CD14-positive monocyte (primary cell): ENCODE results near the gene APLF. TPM values are rescaled to one million over a fixed set of nuclear protein-coding genes. Genes with fewer than 3 reads are reported as not detected.
A peak's percentile ranks its signal among the peaks of the same experiment; 100 is the strongest.

Experiments used
- DNase-seq, 3 donors: peaks; one replicate each; pipeline ENCODE4 v3.0.0-alpha.2; 2011 to 2022
- H2AFZ ChIP-seq: 2 replicates; pipeline ENCODE4 v1.6.0; 2012; ENCODE audit warnings: mild to moderate bottlenecking, low read depth, low read length, inconsistent platforms; ENCODE audit not compliant: insufficient read depth, poor library complexity, severe bottlenecking
- H3K27ac ChIP-seq, 2 donors: 1 replicate in 1 of 2; 2 replicates in 1 of 2; pipeline ENCODE4 v1.5.1; 2012 to 2013; ENCODE audit warnings: low read length in 2 of 2, control low read depth in 1 of 2, inconsistent platforms in 1 of 2, low read depth in 1 of 2, mild to moderate bottlenecking in 1 of 2
- H3K27me3 ChIP-seq, 2 donors: one replicate each; pipeline versions ENCODE4 v1.6.0 to v1.6.1; 2011 to 2013; ENCODE audit warnings: low read length in 2 of 2; ENCODE audit not compliant: control insufficient read depth in 2 of 2, insufficient read depth in 2 of 2
- H3K36me3 ChIP-seq, 2 donors: replicated peaks in 1 of 2; 1 replicate in 1 of 2; 2 replicates in 1 of 2; pipeline versions ENCODE4 v1.5.1 to v1.6.1; 2012 to 2013; ENCODE audit warnings: low read length in 2 of 2, control low read depth in 1 of 2, inconsistent platforms in 1 of 2, mild to moderate bottlenecking in 1 of 2; ENCODE audit not compliant: insufficient read depth in 2 of 2, control insufficient read depth in 1 of 2
- H3K4me1 ChIP-seq, 2 donors: 1 replicate in 1 of 2; 2 replicates in 1 of 2; pipeline versions ENCODE4 v1.5.1 to v1.6.1; 2012 to 2013; ENCODE audit warnings: low read length in 2 of 2, control low read depth in 1 of 2, inconsistent platforms in 1 of 2, mild to moderate bottlenecking in 1 of 2, moderate library complexity in 1 of 2; ENCODE audit not compliant: insufficient read depth in 2 of 2, control insufficient read depth in 1 of 2
- H3K4me2 ChIP-seq: replicated peaks from 2 replicates; pipeline ENCODE3; 2012; ENCODE audit warnings: low read length, moderate library complexity, mild to moderate bottlenecking; ENCODE audit not compliant: poor library complexity, severe bottlenecking; ENCODE audit errors: extremely low read depth
- H3K4me3 ChIP-seq, 3 experiments: fragments of 200-600 bp in 1 of 3; sonication (generic) in 1 of 3; replicated peaks in 1 of 3; 1 replicate in 2 of 3; 2 replicates in 1 of 3; pipeline ENCODE4 v1.5.1; 2011 to 2013; ENCODE audit warnings: low read length in 3 of 3, mild to moderate bottlenecking in 3 of 3, control low read depth in 2 of 3, low read depth in 2 of 3, inconsistent platforms in 1 of 3, moderate library complexity in 1 of 3
- H3K79me2 ChIP-seq: 2 replicates; pipeline ENCODE4 v1.6.0; 2012; ENCODE audit warnings: mild to moderate bottlenecking, control low read depth, inconsistent platforms, low read length, moderate library complexity; ENCODE audit not compliant: insufficient read depth
- H3K9ac ChIP-seq: 2 replicates; pipeline ENCODE4 v1.6.0; 2017; ENCODE audit warnings: low read length, mild to moderate bottlenecking; ENCODE audit not compliant: insufficient read depth, poor library complexity, severe bottlenecking
- H3K9me3 ChIP-seq, 2 donors: replicated peaks in 1 of 2; 1 replicate in 1 of 2; 2 replicates in 1 of 2; pipeline versions ENCODE4 v1.5.1 to v1.6.1; 2012 to 2013; ENCODE audit warnings: low read length in 2 of 2, control low read depth in 1 of 2; ENCODE audit not compliant: control insufficient read depth in 1 of 2, insufficient read depth in 1 of 2
- H4K20me1 ChIP-seq: 2 replicates; pipeline ENCODE4 v1.6.0; 2012; ENCODE audit warnings: mild to moderate bottlenecking, low read length, control low read depth, moderate library complexity; ENCODE audit not compliant: insufficient read depth
- H3K27ac Mint-ChIP-seq, 7 donors: one replicate each; pipeline ENCODE4 v1.8.0; 2020; ENCODE audit warnings: mild to moderate bottlenecking in 7 of 7, mixed read lengths in 7 of 7, moderate library complexity in 6 of 7, inconsistent platforms in 2 of 7
- H3K27me3 Mint-ChIP-seq, 3 donors: one replicate each; pipeline ENCODE4 v1.8.0; 2021 to 2022; ENCODE audit warnings: low read depth in 3 of 3, mild to moderate bottlenecking in 3 of 3, mixed read lengths in 3 of 3, moderate library complexity in 3 of 3, inconsistent platforms in 1 of 3
- H3K36me3 Mint-ChIP-seq, 2 donors: one replicate each; pipeline ENCODE4 v1.8.0; 2020; ENCODE audit warnings: mixed read lengths in 2 of 2, inconsistent platforms in 1 of 2, mild to moderate bottlenecking in 1 of 2
- H3K4me1 Mint-ChIP-seq: one replicate; pipeline ENCODE4 v1.8.0; 2020; ENCODE audit warnings: mild to moderate bottlenecking, mixed read lengths
- H3K4me3 Mint-ChIP-seq, 2 donors: one replicate each; pipeline ENCODE4 v1.8.0; 2020; ENCODE audit warnings: mild to moderate bottlenecking in 2 of 2, mixed read lengths in 2 of 2, moderate library complexity in 1 of 2
- H3K9me3 Mint-ChIP-seq, 7 donors: one replicate each; pipeline ENCODE4 v1.8.0; 2020 to 2022; ENCODE audit warnings: mixed read lengths in 7 of 7, mild to moderate bottlenecking in 6 of 7, moderate library complexity in 6 of 7, inconsistent platforms in 2 of 7
- CTCF ChIP-seq: fragments of 200-600 bp; IDR thresholded peaks from one replicate; pipeline ENCODE4 v1.8.0; 2022; ENCODE audit warnings: antibody characterized with exemption, mild to moderate bottlenecking
- WGBS: methylation state at CpG from one replicate; pipeline ENCODE4 v1.1.5; 2013; ENCODE audit warnings: missing lambda C conversion rate; ENCODE audit not compliant: insufficient coverage; 5-methylcytosine and 5-hydroxymethylcytosine counted together
- intact Hi-C, 2 donors: fragments of 100-400 bp; cut with micrococcal nuclease; formaldehyde crosslinking; loops; one replicate each; pipeline versions ENCODE4 v1.15.0 to v1.15.1; 2023
- polyA plus RNA-seq, 3 donors: library from polyadenylated mRNA; depleted of rRNA in 1 of 3; unstranded in 2 of 3; stranded (reverse) in 1 of 3; fragments of 300-500 nt in 2 of 3; fragments of >200 nt in 1 of 3; fragmentation: Illumina TruSeq in 2 of 3; gene quantifications; 1 replicate in 2 of 3; 2 replicates in 1 of 3; pipeline ENCODE4 v1.2.3, GENCODE V29; 2012 to 2021

Gene APLF
- polyA plus RNA-seq, 3 donors: 0.77 to 1.8 (median 1.2) TPM

- Histone ChIP-seq H3K27me3 (no peaks in the 10 kb centered on the region), H3K9me3 (no peaks in the 10 kb centered on the region), H3K79me2 (no peaks in the 10 kb centered on the region), H3K36me3 (no peaks in the 10 kb centered on the region), H4K20me1 (no peaks in the 10 kb centered on the region), H3K27ac (no peak overlapping the region), H3K9ac (no peak overlapping the region), H3K4me3 (no peak overlapping the region), H2AFZ (no peak overlapping the region), H3K4me2 (no peak overlapping the region), H3K4me1 (no peaks in the 10 kb centered on the region)
- no peak for DNase-seq
- Mint-ChIP-seq H3K27me3 (peaks cover 0 to 3% (median 1%) of the 10 kb centered on the region in 3 donors), H3K27ac (peak overlapping the region in 1 of 7 donors; percentile 42), H3K4me3 (no peak overlapping the region), H3K4me1 (peaks cover 5% of the 10 kb centered on the region), H3K36me3 (peaks cover 4 to 5% of the 10 kb centered on the region in 2 donors), H3K9me3 (peaks cover 0 to 4% (median 0%) of the 10 kb centered on the region in 7 donors)
- intact Hi-C loops: loop anchor here in 1 of 2 donors (10.0 kb wide), 2 partner anchors 108 to 438 kb away; no protein-coding TSS in a partner anchor
- no CpG with 5 or more reads among the region's 1 CpG for WGBS
- TF ChIP-seq CTCF: no peak
Measured at GRCh38 chr2:68476454-68476853, 9.1 kb downstream of the APLF start.

GRCh38 chr2:68478688-68479087 is 11.3 kb downstream of the APLF start:
- H4K20me1 ChIP-seq: no peaks in the 10 kb centered on the region
- WGBS: no CpG with 5 or more reads among the region's 1 CpG
- Mint-ChIP-seq H3K4me3 (no peak overlapping the region), H3K4me1 (peaks cover 8% of the 10 kb centered on the region), H3K9me3 (peaks cover 0 to 4% (median 0%) of the 10 kb centered on the region in 7 donors), H3K36me3 (peaks cover 4 to 5% of the 10 kb centered on the region in 2 donors), H3K27ac (no peak overlapping the region), H3K27me3 (peaks cover 0 to 3% (median 1%) of the 10 kb centered on the region in 3 donors)
- H3K9me3 ChIP-seq: no peaks in the 10 kb centered on the region
- H3K27ac ChIP-seq: no peak overlapping the region
- no peaks in the 10 kb centered on the region for H3K27me3 ChIP-seq
- no peak overlapping the region for H3K4me3 ChIP-seq
- H3K36me3 ChIP-seq: no peaks in the 10 kb centered on the region
- no peaks in the 10 kb centered on the region for H3K4me1 ChIP-seq
- TF ChIP-seq CTCF: no peak
- H3K4me2 ChIP-seq: no peak overlapping the region
- H2AFZ ChIP-seq: no peak overlapping the region
- no peak for DNase-seq
- H3K79me2 ChIP-seq: no peaks in the 10 kb centered on the region
- H3K9ac ChIP-seq: no peak overlapping the region
- intact Hi-C loops: loop anchor here in 1 of 2 donors (10.0 kb wide), 2 partner anchors 106 to 436 kb away; no protein-coding TSS in a partner anchor
